GM04504 (cell line): ENCODE data around the gene OARD1.

Source experiments
- DNase-seq: peaks from one replicate; pipeline ENCODE4 v3.0.0-alpha.2; 2012; ENCODE audit warnings: low read depth

Gene OARD1

DNA sequence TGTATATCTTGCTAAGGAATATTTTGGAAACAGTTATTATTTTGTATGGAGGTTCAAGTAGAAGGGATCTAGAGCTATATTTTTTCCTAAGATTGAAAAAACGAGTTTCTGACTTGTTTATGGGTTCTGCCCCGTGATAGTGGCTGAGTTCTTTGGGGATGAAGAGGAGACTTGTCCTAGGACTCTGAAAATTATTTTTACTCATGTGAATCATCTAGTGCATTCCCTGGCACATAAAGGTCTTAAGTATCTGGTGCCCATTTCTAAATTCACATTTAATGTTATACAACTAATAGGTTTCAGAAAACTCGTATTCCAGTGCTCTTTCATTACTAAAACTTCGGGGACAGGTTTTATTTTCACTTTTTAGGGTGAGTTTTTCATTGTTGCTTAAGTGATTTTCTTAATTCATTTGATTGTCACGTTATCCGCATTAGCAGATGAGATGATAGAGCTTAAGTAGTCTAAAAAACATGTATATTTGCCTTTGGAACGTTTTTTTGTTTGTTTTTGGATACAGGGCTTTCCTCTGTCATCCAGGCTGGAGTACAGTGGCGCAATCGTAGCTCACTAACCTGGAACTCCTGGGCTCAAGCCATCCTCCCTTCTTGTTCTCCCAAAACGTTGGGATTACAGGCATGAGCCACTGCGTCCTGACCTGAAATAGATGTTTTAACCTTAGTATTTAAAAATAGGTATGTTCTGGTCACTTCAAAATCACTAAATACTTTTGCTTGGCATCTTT is 2.7 kb upstream of the OARD1 start:
- no peak for DNase-seq

DNA sequence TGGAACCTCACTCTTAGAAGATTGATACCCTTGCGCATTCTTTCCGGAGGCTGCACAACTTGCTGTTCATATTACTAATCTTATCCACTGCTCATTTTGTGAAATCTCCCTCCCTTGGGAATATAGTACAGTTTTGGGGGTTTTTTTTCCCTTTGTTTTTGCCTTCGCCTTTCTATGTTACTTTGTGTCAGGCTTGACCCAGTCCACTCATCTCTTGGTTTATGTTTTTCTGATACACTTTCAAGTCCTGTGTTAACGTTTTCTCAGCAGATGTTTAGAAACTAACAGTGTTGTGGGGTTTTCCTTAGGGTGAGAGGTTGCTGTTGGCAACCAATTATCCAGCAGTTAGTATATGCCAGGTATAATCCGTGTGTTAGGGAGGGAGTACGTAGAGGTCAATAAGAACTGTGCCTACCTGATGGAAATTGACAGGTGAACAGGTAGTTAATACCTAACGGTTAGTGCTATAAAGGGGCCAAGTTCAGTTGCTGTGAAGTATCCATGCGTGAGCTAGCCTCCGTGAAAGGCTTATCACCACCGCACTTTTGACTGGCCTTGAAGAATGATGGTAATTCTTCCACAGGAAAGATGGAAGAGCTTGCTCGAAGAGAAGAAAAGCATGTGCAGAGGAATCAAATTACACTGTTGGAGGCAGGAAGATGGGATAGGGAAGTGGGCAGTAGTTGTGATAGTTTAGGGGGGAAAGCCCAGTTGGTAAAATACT is 2.0 kb upstream of the OARD1 start:
- no peak for DNase-seq

DNA sequence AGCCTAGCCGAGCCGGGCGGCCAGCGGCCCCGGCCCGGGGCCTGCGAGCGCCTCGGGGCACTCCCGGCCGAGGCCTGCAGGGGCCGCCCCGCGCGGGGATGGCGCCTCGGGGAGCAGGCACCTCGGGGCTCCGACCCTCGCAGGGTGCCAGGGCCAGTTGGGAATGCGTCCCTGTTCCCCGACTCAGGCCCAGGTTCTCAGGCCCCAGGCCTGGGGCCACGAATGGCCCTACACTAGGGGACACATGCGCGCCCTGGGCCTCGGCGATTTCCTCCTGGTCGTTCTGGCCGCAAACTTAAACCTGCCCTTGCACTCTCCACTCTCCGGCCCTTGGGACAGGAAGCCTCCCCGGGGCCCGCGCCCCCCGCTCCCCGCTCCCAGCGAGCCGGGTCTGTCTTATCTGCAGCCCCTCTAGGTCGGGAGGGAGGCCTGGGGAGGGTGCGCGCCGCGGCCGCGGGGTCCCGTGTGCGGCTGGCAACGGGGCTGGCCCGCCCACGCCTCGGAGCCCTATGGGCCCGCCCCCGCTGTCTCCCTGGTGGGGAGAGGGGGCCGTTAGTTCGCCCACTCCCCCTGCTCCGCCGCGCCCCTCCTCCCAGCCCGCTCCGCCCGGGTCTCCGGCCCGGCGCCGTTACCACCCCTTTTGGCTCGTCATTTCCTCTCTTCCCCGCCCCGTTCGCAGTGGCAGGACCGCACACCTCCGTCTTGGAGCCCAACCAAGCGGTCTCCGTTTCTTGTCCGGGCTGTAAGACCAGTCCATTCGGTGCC is 1.2 kb upstream of the OARD1 start:
- DNase-seq = no peak

DNA sequence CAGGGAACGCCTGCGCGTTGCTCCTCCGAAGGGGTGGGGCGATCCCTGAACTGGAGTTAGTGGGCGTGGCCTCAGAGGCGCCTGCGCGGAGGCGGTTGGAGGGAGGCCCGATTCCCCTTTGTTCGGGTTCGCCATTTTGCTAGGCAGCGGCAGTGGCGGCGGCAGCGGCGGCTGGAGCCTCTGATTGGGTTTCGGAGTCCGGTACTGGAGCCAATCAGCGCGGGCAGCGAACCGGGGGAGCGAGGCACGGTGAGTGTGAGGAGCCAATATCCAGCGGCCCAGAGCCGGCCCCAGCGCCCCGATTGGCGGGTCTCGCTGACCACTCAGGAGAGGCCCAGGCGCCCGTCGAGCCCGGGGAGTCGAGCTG is 663 bp upstream of the OARD1 start, which contains the start of gene NFYA:
Gene NFYA, plus strand, starts transcription at position 139 of the 367 bp plus-strand sequence. CDS start 6,116 bp downstream, outside the sequence.
- no peak for DNase-seq

DNA sequence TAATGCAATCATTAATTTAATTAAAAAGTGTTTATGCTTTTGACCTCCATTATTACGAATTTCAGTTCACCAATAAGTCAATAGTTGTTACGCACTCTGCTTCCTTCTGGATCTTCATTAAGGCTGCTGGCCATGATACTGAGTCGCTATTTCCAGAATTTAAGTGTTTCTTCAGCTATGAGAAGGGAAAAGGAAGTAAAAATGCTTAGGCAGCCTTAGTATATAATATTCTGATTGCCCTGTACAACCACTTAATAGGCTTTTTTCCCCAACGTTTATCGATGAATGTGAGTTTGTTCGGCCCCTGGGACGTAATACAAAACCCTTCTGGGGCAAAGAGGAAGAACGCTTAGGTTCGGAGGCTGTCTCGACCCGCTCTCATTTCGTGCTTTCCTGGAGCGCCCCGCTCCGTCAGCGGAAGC is 644 bp downstream of the OARD1 start:
- no peak for DNase-seq

DNA sequence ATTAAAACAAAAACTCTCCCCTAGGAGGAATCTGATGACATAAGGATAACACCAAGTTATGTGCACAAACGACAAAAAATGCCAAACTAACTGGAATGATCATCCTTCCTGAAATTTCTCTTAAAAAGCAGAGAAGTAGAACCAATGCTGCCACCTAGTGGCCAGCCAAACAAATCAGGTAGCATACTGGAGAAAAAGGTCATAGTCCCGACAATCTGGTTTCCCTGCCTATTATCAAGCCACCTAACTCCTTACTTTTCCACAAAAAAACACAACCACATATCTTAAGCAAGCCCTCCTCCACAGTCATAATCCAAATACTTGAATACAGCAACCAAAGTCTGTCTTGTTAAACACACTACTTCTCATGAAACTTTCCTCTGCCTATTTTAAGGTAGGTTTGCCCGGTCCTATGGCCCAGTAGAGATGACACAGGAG is 5.3 kb downstream of the OARD1 start:
- peak; percentile 55 for DNase-seq

DNA sequence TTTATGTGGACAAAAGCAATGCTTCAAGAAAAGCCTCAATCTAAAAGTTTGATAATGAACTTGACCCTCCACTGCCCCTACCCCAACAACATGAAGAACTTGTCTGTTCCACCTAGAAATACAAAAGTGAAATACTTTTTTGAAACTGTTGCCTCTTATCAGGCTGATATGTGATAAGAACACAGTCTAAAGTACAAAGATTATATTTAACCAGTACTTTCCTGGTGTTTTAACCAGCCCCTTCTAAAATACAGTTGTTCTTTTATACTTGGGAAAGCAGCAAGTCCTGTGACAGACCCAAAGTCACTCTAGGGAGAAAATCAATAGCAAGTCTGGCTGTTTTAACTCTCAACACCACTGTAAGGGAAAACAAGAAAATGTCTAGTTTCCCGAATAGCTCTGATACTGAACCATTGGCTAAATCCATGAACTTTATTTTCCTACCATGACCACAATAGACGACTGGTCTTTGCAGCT is 6.6 kb downstream of the OARD1 start:
- no peak for DNase-seq

DNA sequence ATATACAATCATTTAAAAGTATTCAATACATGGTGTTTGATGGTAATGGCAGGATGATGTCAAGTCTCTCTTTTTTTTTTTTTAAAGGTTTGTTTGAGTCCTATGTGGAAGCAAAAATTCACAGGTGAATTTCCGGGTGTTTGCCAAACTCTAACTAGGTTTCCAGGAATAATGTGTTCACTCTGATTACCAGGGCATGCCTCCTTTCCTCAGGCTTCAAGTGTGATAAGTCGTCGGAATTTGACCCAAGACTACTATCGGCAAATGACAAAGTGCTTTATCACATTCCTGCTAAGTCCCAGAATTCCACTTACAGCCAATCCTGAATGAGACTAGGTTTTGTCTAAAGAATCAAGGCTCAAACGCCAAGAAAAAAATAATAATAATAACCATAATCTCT is 7.3 kb downstream of the OARD1 start:
- no peak for DNase-seq

DNA sequence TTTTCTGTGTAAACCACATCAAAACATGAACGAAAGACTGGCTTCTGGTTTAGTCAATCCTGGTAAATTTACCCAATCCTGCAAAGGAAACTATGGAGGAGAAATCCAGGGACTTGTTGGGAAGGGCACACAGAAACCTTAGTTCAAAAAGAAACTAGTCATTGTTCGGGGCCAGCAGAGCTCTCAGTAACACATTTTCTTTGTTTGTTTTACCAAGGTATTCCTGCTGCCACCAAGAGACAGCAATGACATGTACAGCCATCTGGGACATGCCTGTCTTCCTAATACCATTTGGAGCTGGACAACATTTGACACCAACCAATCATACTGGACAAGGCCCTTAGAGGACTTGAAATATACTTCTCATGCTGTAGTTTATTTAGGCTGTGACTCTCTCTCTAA is 8.3 kb downstream of the OARD1 start:
- no peak for DNase-seq

DNA sequence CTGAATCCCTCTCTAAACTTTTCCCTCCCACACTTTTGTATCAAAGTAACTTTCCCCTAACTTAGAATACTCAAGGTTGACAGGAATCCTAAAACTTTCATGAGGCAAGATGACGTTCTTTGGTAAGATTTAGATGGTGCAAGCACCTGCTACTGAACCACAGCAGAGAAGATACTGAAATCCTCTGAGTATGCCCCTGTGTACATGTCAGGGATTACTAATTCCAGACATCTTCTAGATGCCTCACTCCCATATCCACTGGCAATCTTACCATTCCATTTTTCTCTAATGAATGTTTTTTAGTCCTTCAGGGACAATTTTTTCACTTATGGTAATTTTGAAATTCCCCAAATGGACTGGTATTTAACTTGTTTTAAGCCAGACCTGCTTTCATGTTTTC is 10.1 kb downstream of the OARD1 start:
- no peak for DNase-seq

DNA sequence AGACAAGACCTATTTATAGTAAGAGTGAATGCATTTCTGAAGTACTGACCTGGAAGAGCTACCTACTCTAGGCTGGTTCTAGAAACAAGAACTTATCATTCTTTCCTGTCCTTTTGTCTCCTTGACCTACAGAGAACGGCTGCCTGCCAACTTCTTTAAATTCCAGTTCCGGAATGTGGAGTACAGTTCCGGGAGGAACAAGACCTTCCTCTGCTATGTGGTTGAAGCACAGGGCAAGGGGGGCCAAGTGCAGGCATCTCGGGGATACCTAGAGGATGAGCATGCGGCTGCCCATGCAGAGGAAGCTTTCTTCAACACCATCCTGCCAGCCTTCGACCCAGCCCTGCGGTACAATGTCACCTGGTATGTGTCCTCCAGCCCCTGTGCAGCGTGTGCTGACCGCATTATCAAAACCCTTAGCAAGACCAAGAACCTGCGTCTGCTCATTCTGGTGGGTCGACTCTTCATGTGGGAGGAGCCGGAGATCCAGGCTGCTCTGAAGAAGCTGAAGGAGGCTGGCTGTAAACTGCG is 10.9 kb downstream of the OARD1 start:
- DNase-seq = no peak

DNA sequence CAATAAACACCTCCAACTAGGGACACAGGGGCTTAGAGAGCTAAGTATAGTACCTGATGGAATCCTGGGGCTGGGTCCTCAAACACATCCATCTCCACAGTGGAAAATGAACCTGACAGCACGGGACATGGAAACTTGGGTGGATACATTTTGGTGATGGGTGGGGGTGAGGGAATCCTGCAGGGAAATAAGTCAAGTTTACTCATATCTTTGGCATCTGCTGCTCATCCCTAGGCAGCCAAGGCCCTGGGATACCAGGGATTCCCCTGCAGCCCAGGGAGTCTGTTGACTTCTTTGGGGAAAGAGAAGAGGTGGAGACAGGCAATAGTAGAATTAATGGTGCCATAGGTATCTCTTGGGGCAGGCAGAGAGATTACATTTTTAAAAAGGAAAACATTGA is 12.6 kb downstream of the OARD1 start:
- DNase-seq = no peak

DNA sequence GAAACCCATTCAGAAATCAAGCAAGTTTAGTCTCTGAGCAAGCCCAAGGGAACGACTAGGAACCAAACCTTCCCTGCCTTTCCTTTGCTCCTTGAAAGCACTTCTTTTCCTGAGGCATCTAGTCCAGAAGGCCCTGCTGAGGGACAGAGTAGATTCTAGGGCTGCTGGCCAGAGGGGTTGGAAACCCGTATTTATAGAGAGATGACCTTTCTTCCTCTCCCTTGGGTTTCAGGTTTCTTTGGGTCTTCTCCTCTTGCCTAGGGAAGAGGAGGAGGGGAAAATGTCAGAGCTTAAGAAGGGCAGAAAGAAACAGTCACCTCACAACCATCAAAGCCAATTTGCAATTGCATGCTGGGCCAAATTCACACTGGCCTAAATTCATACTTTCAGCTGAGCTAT is 13.4 kb downstream of the OARD1 start:
- no peak for DNase-seq

DNA sequence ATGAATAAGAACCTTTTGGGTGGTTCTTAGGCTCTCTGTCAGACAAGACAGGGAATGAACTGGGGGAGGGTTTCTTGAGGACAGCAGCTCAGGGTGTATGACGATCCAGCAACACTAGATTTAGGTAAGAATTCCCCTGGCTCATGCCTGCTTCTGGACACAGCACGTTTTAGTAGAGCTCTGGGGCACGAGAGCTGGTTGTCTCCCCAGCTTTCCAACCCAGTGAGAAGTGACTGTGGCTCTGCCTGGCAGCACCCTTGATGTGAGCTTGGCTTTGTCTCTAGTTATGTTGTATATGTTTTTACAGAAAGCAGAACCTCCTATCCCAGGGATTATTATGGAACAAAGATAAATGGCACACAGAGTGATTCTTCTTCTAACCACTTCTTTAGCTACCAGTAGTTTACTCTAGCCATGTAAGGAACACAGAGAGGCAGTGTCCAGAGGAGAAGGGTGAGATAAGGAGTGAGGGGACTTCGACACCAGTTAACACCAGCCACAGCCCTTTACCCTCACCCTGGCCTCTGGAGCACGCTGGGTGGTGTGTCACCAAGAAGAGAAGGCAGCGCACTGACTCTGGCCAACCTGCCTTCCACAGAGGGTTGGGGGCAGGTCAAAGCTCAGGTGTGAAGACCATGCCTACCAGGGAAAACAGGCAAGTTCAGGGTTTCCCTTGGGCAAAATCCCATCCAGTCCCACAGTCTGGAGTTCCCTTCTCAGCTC is 15.2 kb downstream of the OARD1 start:
- DNase-seq = no peak

DNA sequence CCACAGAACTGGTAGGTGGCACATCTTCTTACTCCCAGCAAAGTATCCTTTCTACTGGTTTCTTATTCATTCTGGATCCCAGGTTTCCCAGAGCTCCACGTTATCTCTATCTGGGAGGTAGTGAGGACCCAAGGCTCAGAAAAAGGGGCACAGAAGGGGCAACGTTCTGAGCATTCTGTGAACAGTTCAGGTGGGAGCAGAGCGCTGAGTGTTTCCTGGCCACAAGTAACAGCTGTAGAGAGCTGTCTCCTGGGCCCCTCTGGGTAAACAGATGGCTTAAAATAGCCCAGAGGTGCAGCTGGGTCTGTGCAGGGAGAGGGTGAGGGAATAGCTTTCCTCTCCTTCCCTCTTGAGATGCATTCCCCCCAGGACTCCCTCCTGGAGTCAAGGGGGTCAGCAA is 17.0 kb downstream of the OARD1 start:
- DNase-seq = no peak

DNA sequence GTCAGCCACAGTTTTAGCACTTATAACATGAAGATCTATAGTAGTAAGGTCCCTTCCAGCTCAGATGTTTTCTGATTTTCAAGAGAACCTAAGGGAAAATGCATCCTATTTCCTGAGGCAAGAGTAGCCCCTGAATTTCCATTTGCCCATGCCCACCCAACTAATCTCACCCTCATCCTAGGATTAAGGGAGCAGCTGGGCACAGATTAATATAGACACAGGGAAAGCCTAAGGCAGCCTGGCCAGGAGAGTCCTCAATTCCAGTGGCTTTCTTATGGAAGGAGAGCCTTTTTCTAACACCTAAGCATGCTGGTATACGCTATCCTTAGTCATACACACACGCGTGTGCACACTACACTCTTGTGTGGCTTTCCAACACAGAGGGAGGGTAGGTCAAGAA is 17.6 kb downstream of the OARD1 start:
- no peak for DNase-seq

DNA sequence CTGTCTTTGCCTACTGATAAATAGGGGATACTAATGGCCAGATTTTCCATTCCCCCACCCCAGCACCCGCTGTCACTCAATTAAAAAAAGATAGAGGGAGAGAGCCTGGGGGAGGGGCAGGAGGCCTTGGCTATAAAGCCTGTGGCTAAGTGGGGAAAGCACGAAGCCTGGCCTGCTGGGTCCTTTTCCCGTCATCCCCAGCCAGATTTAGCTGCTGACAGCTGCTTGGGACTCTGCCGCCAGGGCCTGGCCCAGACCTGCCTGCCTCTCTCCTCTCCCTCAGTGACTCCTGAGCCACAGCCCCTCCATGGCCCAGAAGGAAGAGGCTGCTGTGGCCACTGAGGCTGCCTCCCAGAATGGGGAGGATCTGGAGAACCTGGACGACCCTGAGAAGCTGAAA is 19.1 kb downstream of the OARD1 start, which contains the start of gene APOBEC2:
Gene APOBEC2, plus strand, starts transcription at position 162 of the 400 bp plus-strand sequence. Its CDS starts 146 bp downstream, at position 308.
- DNase-seq = no peak

DNA sequence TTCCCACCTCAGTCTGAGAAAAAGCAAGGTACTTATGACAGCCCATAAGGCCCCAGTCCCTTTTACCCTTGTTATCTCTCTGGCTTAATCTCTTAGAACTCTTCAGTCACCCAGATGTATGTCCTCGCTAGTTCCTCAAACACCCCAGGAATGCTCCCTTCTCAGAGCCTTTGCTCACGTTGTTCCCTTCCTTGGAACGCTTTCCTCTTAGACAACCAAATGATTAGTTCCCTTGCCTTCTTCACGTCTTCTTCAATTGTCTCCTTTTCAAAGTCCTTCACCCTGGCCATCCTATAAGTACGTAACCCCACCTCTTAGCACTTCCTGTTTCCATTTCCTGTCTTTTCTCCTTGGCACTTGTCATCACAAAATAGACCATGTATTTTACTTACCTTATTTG is 20.3 kb downstream of the OARD1 start:
- DNase-seq = no peak

DNA sequence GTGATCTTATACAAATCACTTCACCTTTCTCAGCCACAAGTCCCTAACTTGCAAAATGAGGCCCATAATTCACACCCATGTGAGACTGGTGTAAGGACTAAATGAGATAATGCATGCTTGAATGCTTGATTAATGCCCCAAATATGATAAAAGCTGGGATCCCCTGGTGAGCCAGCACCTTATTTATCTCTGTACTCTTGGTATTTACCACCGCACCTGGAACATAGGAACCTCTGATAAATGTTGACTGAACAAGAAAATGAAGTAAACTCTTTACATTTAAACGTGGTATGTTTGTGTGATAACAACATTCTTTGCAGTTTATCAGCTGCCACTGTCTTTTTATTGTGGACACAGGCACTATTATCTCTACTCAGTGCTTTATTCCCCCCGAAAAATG is 21.6 kb downstream of the OARD1 start:
- DNase-seq = no peak

DNA sequence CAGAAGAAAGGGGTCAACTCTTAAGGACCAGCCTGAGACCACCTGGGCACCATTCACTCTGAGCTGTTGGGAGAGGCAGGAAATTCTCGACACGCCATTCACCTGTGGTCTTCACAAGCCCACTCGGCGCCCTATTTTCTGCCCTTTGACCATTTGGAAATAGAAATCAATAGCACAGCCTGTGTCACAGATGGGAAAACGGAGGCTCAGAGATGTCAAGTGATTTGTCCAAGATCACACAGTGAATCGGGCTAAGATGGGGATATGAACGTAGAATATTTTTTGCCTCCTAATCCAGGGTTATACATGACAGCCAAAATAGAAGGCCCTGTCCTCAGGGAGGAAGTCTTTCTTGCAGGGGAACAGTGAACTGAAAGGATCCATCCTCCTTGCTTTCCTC is 22.2 kb downstream of the OARD1 start:
- DNase-seq = no peak

DNA sequence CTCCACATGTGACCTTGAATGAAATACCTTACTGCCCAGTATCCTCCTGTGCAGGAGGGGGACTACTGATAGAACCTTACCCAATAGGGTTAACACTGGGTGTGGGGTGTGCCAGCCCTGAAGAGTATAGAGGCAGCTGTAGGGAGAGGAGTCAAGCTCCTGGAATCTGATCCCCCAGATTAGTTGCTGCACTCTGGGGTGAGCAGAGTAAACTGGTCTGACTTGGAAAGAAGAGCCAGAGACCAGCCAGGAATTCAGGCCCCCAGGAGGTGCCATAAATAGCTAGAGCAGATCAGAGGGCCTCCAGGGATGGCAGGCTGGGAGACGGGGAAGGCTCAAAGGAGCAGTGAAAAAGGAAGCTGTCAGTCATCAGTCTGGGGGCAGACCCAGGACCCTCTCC is 22.6 kb downstream of the OARD1 start:
- no peak for DNase-seq
